ENCODE measurements around the gene LTBP4.
A peak's percentile ranks its signal among the peaks of the same experiment; 100 is the strongest.

LTBP4 gene

GRCh38 chr19:40604171-40604646 lies 3.0 kb downstream of the LTBP4 start:
- H3K4me3 ChIP-seq (ENCODE audit: low read depth, low read length) = peak overlapping the region; percentile 41
- no peak for DNase-seq (ENCODE audit: low read depth)
- TF ChIP-seq CTCF (IDR thresholded peaks at IDR 0.05; ENCODE audit: control insufficient read depth, extremely low read depth, insufficient read depth) = no peak

- DNase-seq (ENCODE audit: low read depth) = no peak
- H3K4me3 ChIP-seq (ENCODE audit: low read depth, low read length) = peak overlapping the region; percentile 67
- TF ChIP-seq CTCF (IDR thresholded peaks at IDR 0.05; ENCODE audit: control insufficient read depth, extremely low read depth, insufficient read depth) = no peak
These were observed 3.6 kb downstream of the LTBP4 start for GRCh38 chr19:40604647-40605215.

GRCh38 chr19:40605216-40605971 lies 4.2 kb downstream of the LTBP4 start:
- peak overlapping the region; percentile 67 for H3K4me3 ChIP-seq (ENCODE audit: low read depth, low read length)
- DNase-seq (ENCODE audit: low read depth) = peak; percentile 69
- TF ChIP-seq CTCF (IDR thresholded peaks at IDR 0.05; ENCODE audit: control insufficient read depth, extremely low read depth, insufficient read depth) = peak; percentile 43

GRCh38 chr19:40607311-40608239 lies 6.4 kb downstream of the LTBP4 start:
- no peak overlapping the region for H3K4me3 ChIP-seq (ENCODE audit: low read depth, low read length)
- DNase-seq (ENCODE audit: low read depth) = no peak
- no peak for TF ChIP-seq CTCF (IDR thresholded peaks at IDR 0.05; ENCODE audit: control insufficient read depth, extremely low read depth, insufficient read depth)

GRCh38 chr19:40608240-40608621 lies 7.1 kb downstream of the LTBP4 start:
- no peak for TF ChIP-seq CTCF (IDR thresholded peaks at IDR 0.05; ENCODE audit: control insufficient read depth, extremely low read depth, insufficient read depth)
- H3K4me3 ChIP-seq (ENCODE audit: low read depth, low read length) = no peak overlapping the region
- DNase-seq (ENCODE audit: low read depth) = no peak

GRCh38 chr19:40608957-40609356 lies 7.8 kb downstream of the LTBP4 start:
- H3K4me3 ChIP-seq (ENCODE audit: low read depth, low read length) = peak overlapping the region; percentile 64
- no peak for TF ChIP-seq CTCF (IDR thresholded peaks at IDR 0.05; ENCODE audit: control insufficient read depth, extremely low read depth, insufficient read depth)

More at GRCh38 chr19:40608957-40609356, 7.8 kb downstream of the LTBP4 start:
- no peak for DNase-seq (ENCODE audit: low read depth)

All from LNCaP clone FGC (cell line).